Stimulated activated memory B cell treated with anti-CD40 and anti-IgM and Interleukin-4, amounts not matched to agents 10 μg/mL and 1 μg/mL and 100 μg/mL, for 72 hours (primary cell): ENCODE results near the gene CDH10.

Source experiments
- ATAC-seq: fragments of 150-1000 bp; cut with Tn5 transposase; 2 replicates; pipeline ENCODE4 v1.10.0; 2021
- H3K27ac Mint-ChIP-seq: one replicate; pipeline ENCODE4 v1.8.0; 2022; ENCODE audit warnings: mild to moderate bottlenecking, mixed read lengths
- H3K27me3 Mint-ChIP-seq: one replicate; pipeline ENCODE4 v1.8.0; 2022; ENCODE audit warnings: mixed read lengths
- H3K36me3 Mint-ChIP-seq: one replicate; pipeline ENCODE4 v1.8.0; 2022; ENCODE audit warnings: mixed read lengths
- H3K4me1 Mint-ChIP-seq: one replicate; pipeline ENCODE4 v1.8.0; 2022; ENCODE audit warnings: mixed read lengths
- H3K4me3 Mint-ChIP-seq: one replicate; pipeline ENCODE4 v1.8.0; 2022; ENCODE audit warnings: mild to moderate bottlenecking, moderate library complexity, mixed read lengths
- H3K9me3 Mint-ChIP-seq: one replicate; pipeline ENCODE4 v1.8.0; 2022; ENCODE audit warnings: mixed read lengths

Gene CDH10

GRCh38 chr5:24623624-24624023, 21.2 kb downstream of the CDH10 start:
- no peak overlapping the region for H3K27ac Mint-ChIP-seq
- no peak overlapping the region for H3K4me3 Mint-ChIP-seq
- no peak for ATAC-seq
- H3K27me3 Mint-ChIP-seq, result no peaks in the 10 kb centered on the region
- H3K9me3 Mint-ChIP-seq, result no peaks in the 10 kb centered on the region
- no peaks in the 10 kb centered on the region for H3K36me3 Mint-ChIP-seq
- no peaks in the 10 kb centered on the region for H3K4me1 Mint-ChIP-seq

GRCh38 chr5:24623031-24623430, 21.7 kb downstream of the CDH10 start:
- Mint-ChIP-seq H3K27ac (no peak overlapping the region), H3K4me1 (no peaks in the 10 kb centered on the region), H3K36me3 (no peaks in the 10 kb centered on the region), H3K27me3 (no peaks in the 10 kb centered on the region), H3K4me3 (no peak overlapping the region), H3K9me3 (no peaks in the 10 kb centered on the region)
- ATAC-seq, result no peak

GRCh38 chr5:24621792-24622191, 23.0 kb downstream of the CDH10 start:
- ATAC-seq, result no peak
- Mint-ChIP-seq H3K27ac (no peak overlapping the region), H3K36me3 (no peaks in the 10 kb centered on the region), H3K4me1 (no peaks in the 10 kb centered on the region), H3K9me3 (no peaks in the 10 kb centered on the region), H3K27me3 (no peaks in the 10 kb centered on the region), H3K4me3 (no peak overlapping the region)

- Mint-ChIP-seq H3K36me3 (no peaks in the 10 kb centered on the region), H3K4me3 (no peak overlapping the region), H3K27ac (no peak overlapping the region), H3K9me3 (no peaks in the 10 kb centered on the region), H3K27me3 (no peaks in the 10 kb centered on the region), H3K4me1 (no peaks in the 10 kb centered on the region)
- no peak for ATAC-seq
Measured at GRCh38 chr5:24616566-24616965, 28.2 kb downstream of the CDH10 start.

GRCh38 chr5:24615159-24615558, 29.6 kb downstream of the CDH10 start:
- Mint-ChIP-seq H3K4me3 (no peak overlapping the region), H3K27me3 (no peaks in the 10 kb centered on the region), H3K36me3 (no peaks in the 10 kb centered on the region), H3K4me1 (no peaks in the 10 kb centered on the region), H3K27ac (no peak overlapping the region), H3K9me3 (no peaks in the 10 kb centered on the region)
- no peak for ATAC-seq

GRCh38 chr5:24609706-24610105, 35.1 kb downstream of the CDH10 start:
- no peak overlapping the region for H3K27ac Mint-ChIP-seq
- peaks cover 6% of the 10 kb centered on the region for H3K9me3 Mint-ChIP-seq
- no peaks in the 10 kb centered on the region for H3K27me3 Mint-ChIP-seq
- H3K4me1 Mint-ChIP-seq, result no peaks in the 10 kb centered on the region
- H3K36me3 Mint-ChIP-seq, result no peaks in the 10 kb centered on the region
- H3K4me3 Mint-ChIP-seq, result no peak overlapping the region
- ATAC-seq, result no peak

GRCh38 chr5:24606971-24607370, 37.8 kb downstream of the CDH10 start:
- Mint-ChIP-seq H3K4me3 (no peak overlapping the region), H3K4me1 (no peaks in the 10 kb centered on the region), H3K36me3 (no peaks in the 10 kb centered on the region), H3K9me3 (peaks cover 6% of the 10 kb centered on the region), H3K27me3 (no peaks in the 10 kb centered on the region), H3K27ac (no peak overlapping the region)
- no peak for ATAC-seq

GRCh38 chr5:24602188-24602587, 42.6 kb downstream of the CDH10 start:
- H3K27ac Mint-ChIP-seq, result no peak overlapping the region
- H3K4me1 Mint-ChIP-seq, result no peaks in the 10 kb centered on the region
- H3K36me3 Mint-ChIP-seq, result no peaks in the 10 kb centered on the region
- no peak for ATAC-seq
- peaks cover 5% of the 10 kb centered on the region for H3K9me3 Mint-ChIP-seq
- H3K4me3 Mint-ChIP-seq, result no peak overlapping the region
- H3K27me3 Mint-ChIP-seq, result no peaks in the 10 kb centered on the region

- H3K36me3 Mint-ChIP-seq, result no peaks in the 10 kb centered on the region
- H3K9me3 Mint-ChIP-seq, result peaks cover 3% of the 10 kb centered on the region
- no peaks in the 10 kb centered on the region for H3K4me1 Mint-ChIP-seq
- no peak overlapping the region for H3K4me3 Mint-ChIP-seq
- ATAC-seq, result no peak
- no peak overlapping the region for H3K27ac Mint-ChIP-seq
- H3K27me3 Mint-ChIP-seq, result no peaks in the 10 kb centered on the region
Measured at GRCh38 chr5:24598956-24599355, 45.8 kb downstream of the CDH10 start.

- H3K36me3 Mint-ChIP-seq, result no peaks in the 10 kb centered on the region
- no peaks in the 10 kb centered on the region for H3K27me3 Mint-ChIP-seq
- H3K9me3 Mint-ChIP-seq, result peaks cover under 1% of the 10 kb centered on the region
- H3K4me3 Mint-ChIP-seq, result no peak overlapping the region
- H3K4me1 Mint-ChIP-seq, result no peaks in the 10 kb centered on the region
- no peak for ATAC-seq
- no peak overlapping the region for H3K27ac Mint-ChIP-seq
Measured at GRCh38 chr5:24595329-24595728, 49.4 kb downstream of the CDH10 start.

- Mint-ChIP-seq H3K27ac (no peak overlapping the region), H3K27me3 (no peaks in the 10 kb centered on the region), H3K4me1 (no peaks in the 10 kb centered on the region)
Measured at GRCh38 chr5:24591426-24591825, 53.4 kb downstream of the CDH10 start.

GRCh38 chr5:24589566-24589965, 55.2 kb downstream of the CDH10 start:
- H3K27me3 Mint-ChIP-seq, result no peaks in the 10 kb centered on the region
- H3K27ac Mint-ChIP-seq, result no peak overlapping the region
- ATAC-seq, result no peak
- H3K9me3 Mint-ChIP-seq, result peaks cover 3% of the 10 kb centered on the region
- no peak overlapping the region for H3K4me3 Mint-ChIP-seq
- no peaks in the 10 kb centered on the region for H3K36me3 Mint-ChIP-seq
- no peaks in the 10 kb centered on the region for H3K4me1 Mint-ChIP-seq

More at GRCh38 chr5:24591426-24591825, 53.4 kb downstream of the CDH10 start:
- no peaks in the 10 kb centered on the region for H3K36me3 Mint-ChIP-seq
- H3K9me3 Mint-ChIP-seq, result no peaks in the 10 kb centered on the region
- H3K4me3 Mint-ChIP-seq, result no peak overlapping the region
- ATAC-seq, result no peak

GRCh38 chr5:24585751-24586150, 59.0 kb downstream of the CDH10 start:
- Mint-ChIP-seq H3K4me1 (no peaks in the 10 kb centered on the region), H3K4me3 (no peak overlapping the region), H3K36me3 (no peaks in the 10 kb centered on the region), H3K27ac (no peak overlapping the region), H3K27me3 (no peaks in the 10 kb centered on the region), H3K9me3 (peaks cover 6% of the 10 kb centered on the region)
- no peak for ATAC-seq

- Mint-ChIP-seq H3K27me3 (no peaks in the 10 kb centered on the region), H3K36me3 (no peaks in the 10 kb centered on the region), H3K4me3 (no peak overlapping the region), H3K27ac (no peak overlapping the region), H3K4me1 (no peaks in the 10 kb centered on the region), H3K9me3 (peaks cover 3% of the 10 kb centered on the region)
- no peak for ATAC-seq
Measured at GRCh38 chr5:24571302-24571701, 73.5 kb downstream of the CDH10 start.

GRCh38 chr5:24566933-24567332, 77.8 kb downstream of the CDH10 start:
- no peak for ATAC-seq
- no peaks in the 10 kb centered on the region for H3K4me1 Mint-ChIP-seq
- H3K4me3 Mint-ChIP-seq, result no peak overlapping the region
- no peaks in the 10 kb centered on the region for H3K27me3 Mint-ChIP-seq
- H3K36me3 Mint-ChIP-seq, result no peaks in the 10 kb centered on the region
- no peak overlapping the region for H3K27ac Mint-ChIP-seq
- H3K9me3 Mint-ChIP-seq, result peaks cover 3% of the 10 kb centered on the region

- no peaks in the 10 kb centered on the region for H3K4me1 Mint-ChIP-seq
- H3K27ac Mint-ChIP-seq, result no peak overlapping the region
- no peaks in the 10 kb centered on the region for H3K27me3 Mint-ChIP-seq
- no peaks in the 10 kb centered on the region for H3K36me3 Mint-ChIP-seq
- no peak overlapping the region for H3K4me3 Mint-ChIP-seq
- ATAC-seq, result no peak
- H3K9me3 Mint-ChIP-seq, result no peaks in the 10 kb centered on the region
Measured at GRCh38 chr5:24555229-24555628, 89.5 kb downstream of the CDH10 start.

- no peaks in the 10 kb centered on the region for H3K9me3 Mint-ChIP-seq
- no peak overlapping the region for H3K4me3 Mint-ChIP-seq
- H3K36me3 Mint-ChIP-seq, result no peaks in the 10 kb centered on the region
- ATAC-seq, result no peak
- no peaks in the 10 kb centered on the region for H3K4me1 Mint-ChIP-seq
- no peaks in the 10 kb centered on the region for H3K27me3 Mint-ChIP-seq
- H3K27ac Mint-ChIP-seq, result no peak overlapping the region
Measured at GRCh38 chr5:24547132-24547531, 97.6 kb downstream of the CDH10 start.
